DOHH2 (cell line): ENCODE data around the gene CACNA2D3.

ENCODE experiments used
- H3F3A ChIP-seq: fragments of 200-600 bp; sonication (generic), shearing (Covaris generic); 2 replicates; pipeline ENCODE4 v1.6.0; 2016; ENCODE audit warnings: antibody characterized with exemption, mild to moderate bottlenecking; ENCODE audit not compliant: control insufficient read depth, insufficient read depth
- H3K27ac ChIP-seq: fragments of 200-600 bp; sonication (generic); 2 replicates; pipeline ENCODE4 v1.5.1; 2014; ENCODE audit warnings: low read depth, mild to moderate bottlenecking, low read length, moderate library complexity
- H3K27me3 ChIP-seq: fragments of 200-600 bp; sonication (generic); 2 replicates; pipeline ENCODE4 v1.6.1; 2014; ENCODE audit warnings: mild to moderate bottlenecking, low read length, mixed read lengths; ENCODE audit not compliant: control insufficient read depth
- H3K36me3 ChIP-seq: fragments of 200-600 bp; sonication (generic); 2 replicates; pipeline ENCODE4 v1.6.1; 2014; ENCODE audit warnings: mild to moderate bottlenecking, low read length, moderate library complexity, mixed read lengths; ENCODE audit not compliant: control insufficient read depth
- H3K4me1 ChIP-seq: fragments of 200-600 bp; sonication (generic); 2 replicates; pipeline ENCODE4 v1.6.1; 2014; ENCODE audit warnings: mild to moderate bottlenecking, low read length, mixed read lengths; ENCODE audit not compliant: control insufficient read depth
- H3K4me2 ChIP-seq: fragments of 200-600 bp; sonication (generic); 2 replicates; pipeline ENCODE4 v1.6.0; 2014; ENCODE audit warnings: mild to moderate bottlenecking, low read length, moderate library complexity
- H3K4me3 ChIP-seq: fragments of 200-600 bp; sonication (generic); 2 replicates; pipeline ENCODE4 v1.5.1; 2014; ENCODE audit warnings: mild to moderate bottlenecking, low read length, mixed read lengths
- H3K79me2 ChIP-seq: fragments of 200-600 bp; sonication (generic); 2 replicates; pipeline ENCODE4 v1.6.1; 2014; ENCODE audit warnings: mild to moderate bottlenecking, low read length, mixed read lengths; ENCODE audit not compliant: control insufficient read depth
- H3K9me2 ChIP-seq: fragments of 200-600 bp; sonication (generic); replicated peaks from 2 replicates; pipeline ENCODE4 v1.6.1; 2014; ENCODE audit warnings: mild to moderate bottlenecking, low read length, mixed read lengths; ENCODE audit not compliant: control insufficient read depth
- H3K9me3 ChIP-seq: fragments of 200-600 bp; sonication (generic); 2 replicates; pipeline ENCODE4 v1.6.1; 2014; ENCODE audit warnings: antibody characterized with exemption, low read length, mixed read lengths; ENCODE audit not compliant: control insufficient read depth, insufficient read depth
- H4K20me1 ChIP-seq: fragments of 200-600 bp; sonication (generic); 2 replicates; pipeline ENCODE4 v1.6.0; 2014; ENCODE audit warnings: low read depth, mild to moderate bottlenecking, antibody characterized with exemption, low read length, moderate library complexity; ENCODE audit not compliant: control insufficient read depth, insufficient read depth
- CTCF ChIP-seq: fragments of 200-600 bp; sonication (generic); IDR thresholded peaks from one replicate; pipeline ENCODE4 v1.5.1; 2014; ENCODE audit warnings: antibody characterized with exemption, mild to moderate bottlenecking, low read depth, low read length; ENCODE audit not compliant: poor library complexity, severe bottlenecking
- EZH2phosphoT487 ChIP-seq: fragments of 200-600 bp; sonication (generic); IDR thresholded peaks from 2 replicates; pipeline ENCODE4 v1.6.1; 2017; ENCODE audit warnings: borderline replicate concordance, mild to moderate bottlenecking, antibody characterized with exemption, low read length, moderate library complexity, mixed read lengths

CACNA2D3 gene

DNA sequence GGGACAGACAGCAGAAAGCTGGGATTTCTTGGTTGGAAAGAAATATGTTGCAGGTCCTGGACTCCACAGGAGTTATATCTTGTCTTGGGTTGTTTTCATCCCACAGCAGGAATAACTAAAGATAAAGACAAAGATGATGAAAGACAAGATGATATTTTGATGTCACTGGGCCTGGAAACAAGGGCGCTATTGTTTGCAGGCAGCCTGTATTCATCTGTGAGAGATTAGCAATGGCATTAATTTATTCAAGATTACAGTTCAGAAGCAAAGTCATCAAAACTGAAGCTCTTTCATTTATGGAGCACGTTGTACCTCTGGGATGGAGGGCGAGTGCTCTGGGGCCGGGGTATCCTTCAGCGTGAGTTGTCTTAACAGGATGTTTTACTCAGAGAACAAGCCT, 591.7 kb downstream of the CACNA2D3 start:
- no peaks in the 10 kb centered on the region; the same call in 1 of the 2 replicates for H3K9me3 ChIP-seq
- no peaks in the 10 kb centered on the region for H3K79me2 ChIP-seq
- H3K36me3 ChIP-seq, result no peaks in the 10 kb centered on the region
- H3K4me3 ChIP-seq, result no peak overlapping the region
- no peaks in the 10 kb centered on the region for H3K27me3 ChIP-seq
- no peaks in the 10 kb centered on the region for H4K20me1 ChIP-seq
- no peak overlapping the region for H3K4me2 ChIP-seq
- no peak overlapping the region for H3K27ac ChIP-seq
- no peaks in the 10 kb centered on the region for H3F3A ChIP-seq
- H3K4me1 ChIP-seq, result no peaks in the 10 kb centered on the region
- TF ChIP-seq EZH2phosphoT487 (no peak), CTCF (no peak)
- H3K9me2 ChIP-seq, result no peaks in the 10 kb centered on the region

GRCh38 chr3:54717506-54717905, 595.2 kb downstream of the CACNA2D3 start:
- H3K4me1 ChIP-seq, result no peaks in the 10 kb centered on the region
- no peaks in the 10 kb centered on the region for H3K79me2 ChIP-seq
- H3K4me3 ChIP-seq, result no peak overlapping the region
- no peaks in the 10 kb centered on the region for H3K9me3 ChIP-seq
- H3K9me2 ChIP-seq, result no peaks in the 10 kb centered on the region
- no peaks in the 10 kb centered on the region for H3F3A ChIP-seq
- TF ChIP-seq CTCF, result no peak
- TF ChIP-seq EZH2phosphoT487, result no peak
- H3K27me3 ChIP-seq, result no peaks in the 10 kb centered on the region
- H3K4me2 ChIP-seq, result no peak overlapping the region
- H3K27ac ChIP-seq, result no peak overlapping the region
- no peaks in the 10 kb centered on the region for H4K20me1 ChIP-seq
- H3K36me3 ChIP-seq, result no peaks in the 10 kb centered on the region

DNA sequence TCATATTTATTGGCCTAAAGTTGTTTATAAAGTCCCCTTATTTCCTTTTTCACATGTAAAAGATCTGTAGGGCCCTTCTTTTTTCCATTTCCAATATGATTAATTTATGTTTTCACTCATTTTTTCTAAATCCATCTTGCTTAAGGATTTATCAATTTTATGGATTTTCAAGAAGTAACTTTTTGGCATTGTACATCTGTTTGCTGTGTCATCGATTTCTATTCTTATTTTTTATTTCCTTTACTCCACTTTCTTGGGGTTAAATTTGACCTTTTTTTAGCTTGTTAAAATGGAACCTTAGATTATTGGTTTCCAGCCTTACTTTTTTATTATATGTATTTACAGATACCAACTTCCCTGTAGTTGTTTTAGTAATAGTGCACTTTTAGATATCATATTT, 597.6 kb downstream of the CACNA2D3 start:
- Histone ChIP-seq H3K79me2 (no peaks in the 10 kb centered on the region), H3K9me2 (no peaks in the 10 kb centered on the region), H3K4me1 (no peaks in the 10 kb centered on the region), H3K27me3 (no peaks in the 10 kb centered on the region), H3K9me3 (no peaks in the 10 kb centered on the region), H3K4me3 (no peak overlapping the region), H3K36me3 (no peaks in the 10 kb centered on the region), H3F3A (no peaks in the 10 kb centered on the region), H4K20me1 (no peaks in the 10 kb centered on the region), H3K4me2 (no peak overlapping the region), H3K27ac (no peak overlapping the region)
- TF ChIP-seq CTCF (no peak), EZH2phosphoT487 (no peak)

GRCh38 chr3:54720604-54721003, 598.3 kb downstream of the CACNA2D3 start:
- no peaks in the 10 kb centered on the region for H4K20me1 ChIP-seq
- H3F3A ChIP-seq, result no peaks in the 10 kb centered on the region
- TF ChIP-seq EZH2phosphoT487 (no peak), CTCF (no peak)

More at GRCh38 chr3:54720604-54721003, 598.3 kb downstream of the CACNA2D3 start:
- no peaks in the 10 kb centered on the region for H3K36me3 ChIP-seq
- H3K27me3 ChIP-seq, result no peaks in the 10 kb centered on the region
- no peaks in the 10 kb centered on the region for H3K79me2 ChIP-seq
- no peak overlapping the region for H3K4me2 ChIP-seq
- no peak overlapping the region for H3K4me3 ChIP-seq
- no peaks in the 10 kb centered on the region for H3K4me1 ChIP-seq
- H3K27ac ChIP-seq, result no peak overlapping the region
- no peaks in the 10 kb centered on the region for H3K9me2 ChIP-seq
- no peaks in the 10 kb centered on the region for H3K9me3 ChIP-seq
